ENCODE data around the gene EPHB4. TPM values are rescaled to one million over a fixed set of nuclear protein-coding genes. Genes with fewer than 3 reads are reported as not detected.
"Not testable (repeated sequence)": the region's sequence is repeated elsewhere in the genome, so short reads cannot be mapped to it uniquely, and the experiment has no call there.

EPHB4 gene
- total RNA-seq, 1 experiment from 2014 or later, result 104 TPM

- H3K9me3 ChIP-seq (ENCODE audit: low read length), result no peaks in the 10 kb centered on the region
- H3K9me2 ChIP-seq (replicated peaks; ENCODE audit: low read length), result no peaks in the 10 kb centered on the region
- DNase-seq, result no peak
- H3K36me3 ChIP-seq (ENCODE audit: low read depth, low read length), result no peaks in the 10 kb centered on the region
- BruUV-seq (replicated peaks), result no TSS peak
- H3F3A ChIP-seq (ENCODE audit: low read length, unreplicated experiment), result no peaks in the 10 kb centered on the region
- H3K79me2 ChIP-seq (ENCODE audit: low read length), result no peaks in the 10 kb centered on the region
- ATAC-seq, result no peak
- no peak for TF ChIP-seq EZH2 (IDR thresholded peaks at IDR 0.05; ENCODE audit: low read length, unreplicated experiment)
- no peak for TF ChIP-seq CTCF (conservative IDR thresholded peaks at IDR 0.05; ENCODE audit: low read depth, low read length)
- TF ChIP-seq EZH2phosphoT487 (IDR thresholded peaks at IDR 0.05; ENCODE audit: borderline replicate concordance, low read length), result no peak
- intact Hi-C loops (cut with micrococcal nuclease), result no loop called here
- H3K27ac ChIP-seq (ENCODE audit: low read length), result no peak overlapping the region
- H3K4me1 ChIP-seq (ENCODE audit: insufficient read depth, low read length), result no peaks in the 10 kb centered on the region
- no peak overlapping the region for H3K4me2 ChIP-seq (ENCODE audit: low read length)
- no peak overlapping the region for H3K4me3 ChIP-seq (ENCODE audit: low read length)
- no peaks in the 10 kb centered on the region for H4K20me1 ChIP-seq (ENCODE audit: low read length)
- no peaks in the 10 kb centered on the region for H3K27me3 ChIP-seq (ENCODE audit: low read length)
- ChIA-PET POLR2A (ENCODE audit: unreplicated experiment) (no interaction called here), CTCF (no interaction called here)
- H2AFZ ChIP-seq (ENCODE audit: low read length), result no peak overlapping the region
- H3K9ac ChIP-seq (ENCODE audit: low read length), result no peak overlapping the region
These were observed 62.1 kb downstream of the EPHB4 start for GRCh38 chr7:100765250-100765649.

GRCh38 chr7:100764841-100765240 is 62.5 kb downstream of the EPHB4 start:
- intact Hi-C loops (cut with micrococcal nuclease), result no loop called here
- no peaks in the 10 kb centered on the region for H3K9me3 ChIP-seq (ENCODE audit: low read length)
- DNase-seq, result no peak
- H3K79me2 ChIP-seq (ENCODE audit: low read length), result no peaks in the 10 kb centered on the region
- no peaks in the 10 kb centered on the region for H3K27me3 ChIP-seq (ENCODE audit: low read length)
- ChIA-PET POLR2A (ENCODE audit: unreplicated experiment) (no interaction called here), CTCF (interaction anchor here (0.6 kb wide), 1 partner anchor 39 kb away, joined by 3 read pairs; no protein-coding TSS in a partner anchor)
- H3K4me3 ChIP-seq (ENCODE audit: low read length), result no peak overlapping the region
- TF ChIP-seq EZH2phosphoT487 (IDR thresholded peaks at IDR 0.05; ENCODE audit: borderline replicate concordance, low read length), result no peak
- TF ChIP-seq EZH2 (IDR thresholded peaks at IDR 0.05; ENCODE audit: low read length, unreplicated experiment), result no peak
- H4K20me1 ChIP-seq (ENCODE audit: low read length), result no peaks in the 10 kb centered on the region
- no peak overlapping the region for H2AFZ ChIP-seq (ENCODE audit: low read length)
- H3K9me2 ChIP-seq (replicated peaks; ENCODE audit: low read length), result no peaks in the 10 kb centered on the region
- no peak overlapping the region for H3K27ac ChIP-seq (ENCODE audit: low read length)
- no peak overlapping the region for H3K9ac ChIP-seq (ENCODE audit: low read length)
- H3K4me2 ChIP-seq (ENCODE audit: low read length), result no peak overlapping the region
- no peaks in the 10 kb centered on the region for H3F3A ChIP-seq (ENCODE audit: low read length, unreplicated experiment)
- BruUV-seq (replicated peaks), result no TSS peak
- H3K36me3 ChIP-seq (ENCODE audit: low read depth, low read length), result no peaks in the 10 kb centered on the region
- no peak; the same call in 1 of the 2 replicates for ATAC-seq
- H3K4me1 ChIP-seq (ENCODE audit: insufficient read depth, low read length), result no peaks in the 10 kb centered on the region

- H2AFZ ChIP-seq (ENCODE audit: low read length), result no peak overlapping the region
- no peak overlapping the region for H3K9ac ChIP-seq (ENCODE audit: low read length)
- H3K27me3 ChIP-seq (ENCODE audit: low read length), result no peaks in the 10 kb centered on the region
- no peak overlapping the region for H3K4me2 ChIP-seq (ENCODE audit: low read length)
- no peaks in the 10 kb centered on the region for H3K9me3 ChIP-seq (ENCODE audit: low read length)
- H3K27ac ChIP-seq (ENCODE audit: low read length), result no peak overlapping the region
- ChIA-PET CTCF (no interaction called here), POLR2A (ENCODE audit: unreplicated experiment) (no interaction called here)
- no peaks in the 10 kb centered on the region for H3F3A ChIP-seq (ENCODE audit: low read length, unreplicated experiment)
- no peaks in the 10 kb centered on the region for H4K20me1 ChIP-seq (ENCODE audit: low read length)
- no peak for TF ChIP-seq EZH2phosphoT487 (IDR thresholded peaks at IDR 0.05; ENCODE audit: borderline replicate concordance, low read length)
- no peak for TF ChIP-seq EZH2 (IDR thresholded peaks at IDR 0.05; ENCODE audit: low read length, unreplicated experiment)
- TF ChIP-seq CTCF (conservative IDR thresholded peaks at IDR 0.05; ENCODE audit: low read depth, low read length), result no peak
- H3K79me2 ChIP-seq (ENCODE audit: low read length), result no peaks in the 10 kb centered on the region
- BruUV-seq (replicated peaks), result no TSS peak
- no peak overlapping the region for H3K4me3 ChIP-seq (ENCODE audit: low read length)
- DNase-seq, result no peak
- no peak for ATAC-seq
- H3K9me2 ChIP-seq (replicated peaks; ENCODE audit: low read length), result no peaks in the 10 kb centered on the region
- intact Hi-C loops (cut with micrococcal nuclease), result no loop called here
- H3K4me1 ChIP-seq (ENCODE audit: insufficient read depth, low read length), result no peaks in the 10 kb centered on the region
- no peaks in the 10 kb centered on the region for H3K36me3 ChIP-seq (ENCODE audit: low read depth, low read length)
These were observed 63.7 kb downstream of the EPHB4 start for GRCh38 chr7:100763556-100764140.

- H3K4me3 ChIP-seq (ENCODE audit: low read length); H3K4me1 ChIP-seq (ENCODE audit: insufficient read depth, low read length); H2AFZ ChIP-seq (ENCODE audit: low read length); H3K27me3 ChIP-seq (ENCODE audit: low read length); H4K20me1 ChIP-seq (ENCODE audit: low read length); intact Hi-C loops (cut with micrococcal nuclease); H3K4me2 ChIP-seq (ENCODE audit: low read length); BruUV-seq (replicated peaks); H3K79me2 ChIP-seq (ENCODE audit: low read length); H3K9ac ChIP-seq (ENCODE audit: low read length); H3K27ac ChIP-seq (ENCODE audit: low read length); H3K9me3 ChIP-seq (ENCODE audit: low read length); DNase-seq; H3K36me3 ChIP-seq (ENCODE audit: low read depth, low read length); H3F3A ChIP-seq (ENCODE audit: low read length, unreplicated experiment); ATAC-seq; H3K9me2 ChIP-seq (replicated peaks; ENCODE audit: low read length): not testable (repeated sequence)
- POLR2A ChIA-PET (ENCODE audit: unreplicated experiment), result interaction anchor here (0.6 kb wide), 2 partner anchors 32 to 316 kb away, joined by 7 read pairs; no protein-coding TSS in a partner anchor
- CTCF ChIA-PET, result interaction anchor here (0.7 kb wide), 2 partner anchors 39 to 57 kb away, joined by 6 to 12 read pairs; partner anchors contain the start of gene POP7
These were observed 64.5 kb downstream of the EPHB4 start for GRCh38 chr7:100762841-100763240.

All from PC-3 (cell line).